Activated CD4-positive, alpha-beta T cell treated with anti-CD3 and anti-CD28 coated beads, Interleukin-2, amount 10 ng/mL, durations not matched to agents 24 days and 14 days (primary cell): ENCODE results near the gene SLC22A13. TPM values are rescaled to one million over a fixed set of nuclear protein-coding genes. Genes with fewer than 3 reads are reported as not detected.

Experiments
- DNase-seq: peaks from one replicate; pipeline ENCODE4 v3.0.0; 2022
- H3K27ac Mint-ChIP-seq: one replicate; pipeline ENCODE4 v1.8.0; 2022; ENCODE audit warnings: mild to moderate bottlenecking, mixed read lengths
- H3K27me3 Mint-ChIP-seq: one replicate; pipeline ENCODE4 v1.8.0; 2022; ENCODE audit warnings: mixed read lengths
- H3K36me3 Mint-ChIP-seq: one replicate; pipeline ENCODE4 v1.8.0; 2022; ENCODE audit warnings: low read depth, mild to moderate bottlenecking, mixed read lengths
- H3K4me1 Mint-ChIP-seq: one replicate; pipeline ENCODE4 v1.8.0; 2021; ENCODE audit warnings: mixed read lengths
- H3K4me3 Mint-ChIP-seq: one replicate; pipeline ENCODE4 v1.8.0; 2022; ENCODE audit warnings: mild to moderate bottlenecking, moderate library complexity, mixed read lengths
- H3K9me3 Mint-ChIP-seq: one replicate; pipeline ENCODE4 v1.8.0; 2021; ENCODE audit warnings: mixed read lengths
- intact Hi-C: fragments of 100-400 bp; cut with micrococcal nuclease; formaldehyde crosslinking; loops from one replicate; pipeline ENCODE4 v1.15.1; 2023
- total RNA-seq: library from RNA; stranded (reverse); gene quantifications from 2 replicates; pipeline ENCODE4 v1.2.3, GENCODE V29; 2022

The SLC22A13 gene
- total RNA-seq, 1 donor from 2014 or later: 0.54 TPM

DNA sequence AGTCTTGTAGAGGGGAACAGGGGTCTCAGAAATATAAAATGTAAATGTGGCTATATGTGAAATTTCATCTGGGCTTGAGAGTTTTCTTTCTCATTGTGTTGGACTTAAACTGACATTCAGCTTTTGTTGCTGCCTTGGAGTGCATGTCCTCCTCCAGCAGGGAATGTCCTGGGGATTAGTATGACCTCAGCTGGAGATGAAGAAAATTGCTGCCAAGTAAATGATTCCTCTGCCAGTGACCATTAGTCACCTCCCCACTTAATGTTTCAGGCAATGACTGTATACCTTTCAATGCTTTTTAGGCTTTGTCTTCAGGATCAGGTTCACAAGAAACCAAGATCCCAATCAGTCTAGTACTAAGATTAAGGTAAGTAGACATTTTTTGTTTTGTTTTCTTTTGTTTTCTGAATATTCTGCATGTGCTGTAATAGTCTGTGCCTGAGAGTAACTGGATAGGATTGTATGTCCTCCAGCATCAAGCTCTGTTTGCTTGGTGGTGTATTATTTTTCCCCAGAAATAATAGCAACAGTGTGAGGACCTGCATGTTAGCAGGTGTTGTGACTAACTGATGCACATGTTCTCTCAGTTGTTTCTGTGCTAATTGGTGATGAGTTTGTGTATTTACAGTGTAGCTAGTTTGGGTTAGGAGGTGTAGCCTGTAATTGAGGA lies 18.1 kb upstream of the SLC22A13 start:
- Mint-ChIP-seq H3K4me3 (no peak overlapping the region), H3K27ac (no peak overlapping the region), H3K9me3 (no peaks in the 10 kb centered on the region), H3K4me1 (peaks cover 2% of the 10 kb centered on the region), H3K27me3 (no peaks in the 10 kb centered on the region), H3K36me3 (peaks cover 57% of the 10 kb centered on the region)
- DNase-seq: peak; percentile 29
- intact Hi-C loops: no loop called here

- no peaks in the 10 kb centered on the region for H3K9me3 Mint-ChIP-seq
- H3K36me3 Mint-ChIP-seq: peaks cover 70% of the 10 kb centered on the region
- peaks cover 10% of the 10 kb centered on the region for H3K4me1 Mint-ChIP-seq
- no peak overlapping the region for H3K27ac Mint-ChIP-seq
- no peak overlapping the region for H3K4me3 Mint-ChIP-seq
- H3K27me3 Mint-ChIP-seq: no peaks in the 10 kb centered on the region
- intact Hi-C loops: no loop called here
- DNase-seq: no peak
Measured at GRCh38 chr3:38250198-38250597, 15.4 kb upstream of the SLC22A13 start.

GRCh38 chr3:38251197-38251596 lies 14.4 kb upstream of the SLC22A13 start:
- Mint-ChIP-seq H3K9me3 (no peaks in the 10 kb centered on the region), H3K27me3 (no peaks in the 10 kb centered on the region), H3K36me3 (peaks cover 73% of the 10 kb centered on the region), H3K27ac (no peak overlapping the region), H3K4me1 (peaks cover 13% of the 10 kb centered on the region), H3K4me3 (no peak overlapping the region)
- intact Hi-C loops: no loop called here
- DNase-seq: no peak

DNA sequence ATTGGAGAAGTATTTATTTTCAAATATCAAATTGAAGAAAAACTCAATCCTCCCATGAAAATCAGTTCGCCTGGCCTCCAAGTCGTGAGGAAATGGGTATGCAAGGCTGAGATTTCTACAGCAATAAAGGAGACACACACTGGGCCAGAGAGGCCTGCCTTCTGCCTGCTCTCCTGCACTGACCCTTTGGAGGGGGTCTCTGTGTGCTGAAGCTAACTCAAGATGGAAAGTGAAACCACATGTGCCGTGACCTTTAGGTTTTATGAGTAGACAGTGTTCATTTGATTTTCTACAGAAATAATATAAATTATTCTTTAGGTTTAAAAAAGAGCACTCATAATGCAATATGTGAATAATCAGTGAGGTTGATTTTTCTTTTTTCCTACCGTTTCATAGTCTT lies 11.9 kb upstream of the SLC22A13 start:
- Mint-ChIP-seq H3K27ac (no peak overlapping the region), H3K9me3 (no peaks in the 10 kb centered on the region), H3K4me1 (peaks cover 22% of the 10 kb centered on the region), H3K4me3 (no peak overlapping the region), H3K27me3 (no peaks in the 10 kb centered on the region), H3K36me3 (peaks cover 70% of the 10 kb centered on the region)
- intact Hi-C loops: no loop called here
- DNase-seq: peak; percentile 45

DNA sequence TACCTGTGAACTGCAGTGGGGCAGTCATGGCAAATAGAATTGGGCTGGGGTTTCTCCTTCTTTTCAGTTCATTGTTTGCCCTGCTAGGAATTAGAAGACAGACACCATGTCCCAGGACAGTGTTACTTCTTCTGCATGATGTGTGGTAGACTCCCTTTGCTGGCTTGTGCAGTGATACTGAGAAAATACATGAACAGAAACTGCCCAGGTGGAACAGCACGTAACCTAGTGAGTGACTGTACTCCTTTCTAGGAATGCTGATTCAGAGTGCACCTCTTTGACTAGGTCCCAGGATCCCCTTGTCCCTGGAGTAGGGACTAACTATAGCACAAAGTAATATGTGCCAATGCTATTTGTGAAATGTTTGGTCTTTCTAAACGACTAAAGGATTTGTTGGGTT lies 10.7 kb upstream of the SLC22A13 start:
- Mint-ChIP-seq H3K27me3 (no peaks in the 10 kb centered on the region), H3K36me3 (peaks cover 63% of the 10 kb centered on the region), H3K27ac (no peak overlapping the region), H3K4me1 (peaks cover 25% of the 10 kb centered on the region), H3K4me3 (no peak overlapping the region), H3K9me3 (no peaks in the 10 kb centered on the region)
- intact Hi-C loops: loop anchor here (5.0 kb wide), 1 partner anchor 88 kb away; the partner anchor contains the start of gene OXSR1
- DNase-seq: peak; percentile 39

DNA sequence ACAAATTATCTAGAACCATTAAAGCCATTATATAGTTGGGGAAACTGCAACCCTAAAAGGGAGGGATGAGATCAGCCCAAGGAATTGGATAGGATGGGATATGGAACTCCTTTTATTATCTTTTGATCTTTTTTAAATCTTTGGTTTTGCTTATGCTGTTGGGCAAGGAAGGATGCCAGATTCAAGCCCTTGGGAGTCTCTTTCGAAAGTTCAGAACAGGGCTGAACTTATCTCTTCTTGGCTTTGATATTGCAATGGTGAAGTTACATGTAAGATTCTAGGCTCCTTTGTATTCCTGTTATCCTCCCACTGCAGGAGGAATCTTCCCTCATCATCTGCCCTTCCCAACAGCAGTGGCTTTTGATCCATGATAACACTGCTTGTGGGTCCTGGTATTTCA lies 10.0 kb upstream of the SLC22A13 start:
- no peaks in the 10 kb centered on the region for H3K9me3 Mint-ChIP-seq
- no peaks in the 10 kb centered on the region for H3K27me3 Mint-ChIP-seq
- intact Hi-C loops: loop anchor here (2.0 to 5.0 kb wide), 2 partner anchors 88 to 119 kb away; partner anchors contain the start of genes ACAA1 and OXSR1
- DNase-seq: no peak
- peaks cover 67% of the 10 kb centered on the region for H3K36me3 Mint-ChIP-seq
- H3K4me3 Mint-ChIP-seq: no peak overlapping the region
- H3K27ac Mint-ChIP-seq: no peak overlapping the region
- peaks cover 25% of the 10 kb centered on the region for H3K4me1 Mint-ChIP-seq

GRCh38 chr3:38257583-38257982 lies 8.0 kb upstream of the SLC22A13 start:
- Mint-ChIP-seq H3K9me3 (no peaks in the 10 kb centered on the region), H3K4me1 (peaks cover 25% of the 10 kb centered on the region), H3K27me3 (no peaks in the 10 kb centered on the region), H3K27ac (no peak overlapping the region), H3K36me3 (peaks cover 53% of the 10 kb centered on the region), H3K4me3 (no peak overlapping the region)
- DNase-seq: no peak
- intact Hi-C loops: loop anchor here (2.0 to 5.0 kb wide), 2 partner anchors 90 to 121 kb away; partner anchors contain the start of genes ACAA1 and OXSR1

DNA sequence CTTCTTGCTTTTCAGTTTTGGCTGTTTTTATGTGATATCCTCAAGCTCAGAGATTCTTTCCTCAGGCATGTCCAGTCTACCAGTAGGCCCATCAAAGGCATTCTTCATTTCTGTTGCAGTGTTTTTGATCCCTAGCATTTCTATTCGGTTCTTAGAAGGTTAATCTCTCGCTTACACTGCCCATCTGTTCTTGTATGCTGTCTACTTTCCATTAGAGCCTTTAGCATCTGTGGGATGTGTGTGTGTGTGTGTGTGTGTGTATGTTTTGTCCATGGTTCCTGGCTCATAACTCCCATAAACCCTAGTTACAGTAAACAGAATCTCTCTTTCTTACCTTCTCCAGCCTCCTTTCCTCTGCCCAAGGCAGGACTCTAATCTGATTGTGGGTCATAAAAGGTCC lies 5.1 kb upstream of the SLC22A13 start:
- DNase-seq: no peak
- Mint-ChIP-seq H3K36me3 (peaks cover 26% of the 10 kb centered on the region), H3K4me3 (no peak overlapping the region), H3K4me1 (peaks cover 19% of the 10 kb centered on the region), H3K27ac (no peak overlapping the region), H3K27me3 (no peaks in the 10 kb centered on the region), H3K9me3 (no peaks in the 10 kb centered on the region)
- intact Hi-C loops: no loop called here

- H3K4me1 Mint-ChIP-seq: peaks cover 15% of the 10 kb centered on the region
- intact Hi-C loops: no loop called here
- no peak overlapping the region for H3K4me3 Mint-ChIP-seq
- peaks cover 8% of the 10 kb centered on the region for H3K36me3 Mint-ChIP-seq
- H3K27me3 Mint-ChIP-seq: no peaks in the 10 kb centered on the region
- no peaks in the 10 kb centered on the region for H3K9me3 Mint-ChIP-seq
- H3K27ac Mint-ChIP-seq: no peak overlapping the region
- no peak for DNase-seq
Measured at GRCh38 chr3:38264353-38264771, 1.2 kb upstream of the SLC22A13 start.

DNA sequence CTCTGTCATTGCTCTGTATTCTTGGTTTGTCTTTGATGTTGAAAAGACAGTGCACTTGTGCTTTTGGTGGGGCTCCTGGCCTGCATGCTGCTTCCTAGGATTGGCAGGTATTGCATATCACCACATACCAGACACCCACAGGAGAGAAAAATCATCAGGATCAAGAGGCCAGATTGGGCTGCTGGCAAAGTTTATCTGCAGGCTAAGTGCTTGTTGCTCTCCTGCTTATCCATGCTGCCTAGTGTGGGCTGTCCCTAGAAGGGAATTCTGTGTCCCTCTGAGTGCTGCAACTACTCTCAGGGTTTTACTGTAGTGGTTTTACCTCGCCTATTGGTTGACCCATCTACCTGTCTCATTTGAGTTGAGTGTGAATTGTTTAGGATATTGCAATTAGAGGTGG lies 833 bp upstream of the SLC22A13 start:
- Mint-ChIP-seq H3K4me1 (peaks cover 12% of the 10 kb centered on the region), H3K9me3 (no peaks in the 10 kb centered on the region), H3K27ac (no peak overlapping the region), H3K27me3 (no peaks in the 10 kb centered on the region), H3K36me3 (peaks cover 8% of the 10 kb centered on the region), H3K4me3 (no peak overlapping the region)
- DNase-seq: no peak
- intact Hi-C loops: no loop called here

DNA sequence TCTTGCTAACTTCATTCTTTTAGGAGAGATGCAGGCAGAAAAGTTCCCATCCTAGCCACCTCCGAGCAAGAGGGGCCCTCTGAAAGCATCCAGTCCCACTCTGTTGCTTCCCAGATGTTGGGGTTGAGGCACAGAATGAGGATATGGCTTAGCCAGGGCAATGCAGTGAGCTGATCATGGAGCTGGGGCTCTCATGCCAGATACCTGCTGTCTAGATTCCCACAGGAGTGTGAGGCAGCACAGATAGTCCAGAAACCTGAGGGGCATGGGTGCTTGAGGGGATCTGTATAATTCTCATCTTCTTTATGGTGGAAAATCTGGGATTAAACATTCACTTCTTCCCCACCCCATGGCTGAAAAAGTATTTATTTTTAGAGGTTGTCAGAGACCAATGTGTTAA lies 1.2 kb downstream of the SLC22A13 start:
- H3K4me3 Mint-ChIP-seq: no peak overlapping the region
- no peak overlapping the region for H3K27ac Mint-ChIP-seq
- H3K36me3 Mint-ChIP-seq: peaks cover 2% of the 10 kb centered on the region
- DNase-seq: no peak
- H3K4me1 Mint-ChIP-seq: peaks cover 12% of the 10 kb centered on the region
- H3K9me3 Mint-ChIP-seq: no peaks in the 10 kb centered on the region
- intact Hi-C loops: no loop called here
- H3K27me3 Mint-ChIP-seq: no peaks in the 10 kb centered on the region

DNA sequence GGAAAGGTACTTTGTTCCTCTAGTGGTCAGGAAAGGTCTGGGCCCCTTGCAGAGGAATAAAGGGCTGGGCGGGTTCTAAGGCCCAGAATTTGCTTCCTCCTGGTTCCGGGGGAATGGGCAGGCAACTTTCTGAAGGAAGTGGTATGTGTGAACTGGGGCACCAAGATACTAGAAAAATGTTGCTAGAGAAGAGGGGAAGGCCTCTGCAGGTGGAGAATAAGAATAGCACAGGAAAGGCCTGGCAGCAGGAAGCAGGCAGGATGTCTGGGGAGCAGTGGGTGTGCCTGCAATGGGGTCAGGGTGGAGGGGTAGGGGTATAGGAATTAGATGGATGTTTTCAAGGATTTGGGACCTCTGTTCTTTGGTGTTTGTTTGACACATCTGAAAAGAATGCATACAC lies 2.0 kb downstream of the SLC22A13 start:
- intact Hi-C loops: no loop called here
- H3K27me3 Mint-ChIP-seq: no peaks in the 10 kb centered on the region
- DNase-seq: no peak
- peaks cover 2% of the 10 kb centered on the region for H3K36me3 Mint-ChIP-seq
- no peak overlapping the region for H3K4me3 Mint-ChIP-seq
- H3K4me1 Mint-ChIP-seq: peaks cover 12% of the 10 kb centered on the region
- H3K27ac Mint-ChIP-seq: no peak overlapping the region
- H3K9me3 Mint-ChIP-seq: no peaks in the 10 kb centered on the region

- intact Hi-C loops: no loop called here
Measured at GRCh38 chr3:38268087-38268486, 2.5 kb downstream of the SLC22A13 start.

GRCh38 chr3:38268522-38268921 lies 2.9 kb downstream of the SLC22A13 start:
- no peaks in the 10 kb centered on the region for H3K27me3 Mint-ChIP-seq
- no peak overlapping the region for H3K27ac Mint-ChIP-seq
- intact Hi-C loops: no loop called here
- H3K4me3 Mint-ChIP-seq: no peak overlapping the region
- peaks cover 2% of the 10 kb centered on the region for H3K36me3 Mint-ChIP-seq
- peaks cover 10% of the 10 kb centered on the region for H3K4me1 Mint-ChIP-seq
- no peak for DNase-seq
- peaks cover 4% of the 10 kb centered on the region for H3K9me3 Mint-ChIP-seq

More at GRCh38 chr3:38268087-38268486, 2.5 kb downstream of the SLC22A13 start:
- Mint-ChIP-seq H3K9me3 (peaks cover under 1% of the 10 kb centered on the region), H3K4me1 (peaks cover 12% of the 10 kb centered on the region), H3K4me3 (no peak overlapping the region), H3K27ac (no peak overlapping the region), H3K36me3 (peaks cover 2% of the 10 kb centered on the region), H3K27me3 (no peaks in the 10 kb centered on the region)
- no peak for DNase-seq

- intact Hi-C loops: no loop called here
- no peak overlapping the region for H3K27ac Mint-ChIP-seq
- peaks cover 4% of the 10 kb centered on the region for H3K9me3 Mint-ChIP-seq
- H3K4me3 Mint-ChIP-seq: no peak overlapping the region
- H3K27me3 Mint-ChIP-seq: no peaks in the 10 kb centered on the region
- peaks cover 10% of the 10 kb centered on the region for H3K4me1 Mint-ChIP-seq
- DNase-seq: no peak
- peaks cover 2% of the 10 kb centered on the region for H3K36me3 Mint-ChIP-seq
Measured at GRCh38 chr3:38270606-38271005, 5.0 kb downstream of the SLC22A13 start.
